ELR (cell line): ENCODE results near the gene TRMT1.

Experiments
- DNase-seq: peaks from one replicate; pipeline ENCODE4 v3.0.0-alpha.2; 2015; ENCODE audit warnings: low read depth

TRMT1 gene

DNA sequence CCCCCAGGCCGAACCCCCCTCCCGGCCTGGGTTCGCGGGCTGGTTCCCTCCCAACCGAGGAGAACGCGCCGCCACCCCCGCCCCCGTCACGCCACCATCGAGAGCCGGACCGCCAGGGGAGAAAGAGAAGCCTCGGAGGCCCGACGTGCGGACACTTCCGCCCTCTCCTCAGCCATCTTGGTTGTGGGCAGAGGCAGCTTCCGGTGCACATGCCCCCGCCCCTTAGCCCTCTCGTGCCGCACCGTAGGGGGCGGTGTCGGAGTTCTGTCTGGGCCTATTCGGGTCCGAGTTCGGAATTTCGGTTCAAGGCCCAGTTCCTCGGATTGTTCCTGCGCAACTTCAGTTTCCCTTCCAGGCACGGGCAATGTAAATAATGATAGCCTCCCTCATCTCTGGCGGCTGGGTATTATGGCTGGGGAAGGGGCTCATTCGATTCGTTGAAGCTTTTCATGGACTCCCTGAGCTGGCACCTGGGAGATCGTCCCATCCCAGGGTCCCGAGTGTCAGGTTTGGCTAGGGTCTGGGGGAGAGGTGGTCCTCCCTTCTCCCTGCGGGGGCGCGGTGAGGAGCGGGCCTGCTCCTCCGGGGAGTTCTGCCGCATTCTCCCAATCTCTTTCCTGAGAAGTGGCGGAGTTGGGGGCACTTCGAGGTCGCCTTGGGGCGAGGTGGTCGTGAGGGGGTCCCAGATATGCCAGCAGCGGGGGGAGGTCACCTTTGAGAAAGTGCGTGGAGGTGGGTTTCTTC, 33.8 kb upstream of the TRMT1 start, which contains the start of the genes IER2 and STX10:
IER2 (plus strand) TSS at position 225 of the 744 bp plus-strand sequence. CDS start 2,776 bp downstream, outside the sequence.
STX10 (minus strand) TSS at position 189 of the 744 bp plus-strand sequence. CDS start 202 bp downstream, outside the sequence.
- DNase-seq = peak; percentile 98

DNA sequence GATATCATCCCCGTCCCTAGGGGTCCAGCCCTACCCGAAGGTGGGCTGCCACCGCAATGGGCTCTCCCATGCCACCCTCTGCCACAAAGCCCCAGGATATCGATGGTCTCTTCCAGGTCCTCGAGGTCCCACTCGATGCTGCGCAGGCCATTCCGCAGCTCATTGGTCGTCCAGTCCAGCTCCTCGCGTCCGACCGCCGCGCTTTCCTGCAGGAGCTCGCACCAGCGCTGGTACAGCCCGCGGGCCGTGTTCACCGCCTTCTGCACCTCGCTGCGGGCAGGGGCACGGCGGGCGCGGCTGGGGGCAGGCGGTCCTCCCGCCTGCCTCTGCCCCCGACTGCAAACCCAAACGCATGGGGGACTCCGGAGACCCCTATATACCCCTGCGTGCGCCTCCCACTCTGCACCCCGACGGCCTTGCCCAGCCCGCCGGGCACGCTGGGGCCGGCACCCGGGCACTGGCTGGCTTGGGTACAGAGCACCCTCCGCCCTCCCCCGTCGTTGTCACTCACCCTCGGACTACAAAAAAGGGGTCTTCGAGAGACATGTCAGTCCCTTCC, 33.2 kb upstream of the TRMT1 start:
- DNase-seq = peak; percentile 76

- peak; percentile 19 for DNase-seq
These were observed 32.7 kb upstream of the TRMT1 start for GRCh38 chr19:13149173-13149627.

GRCh38 chr19:13146763-13147563, 30.4 kb upstream of the TRMT1 start:
- DNase-seq = peak; percentile 45

DNA sequence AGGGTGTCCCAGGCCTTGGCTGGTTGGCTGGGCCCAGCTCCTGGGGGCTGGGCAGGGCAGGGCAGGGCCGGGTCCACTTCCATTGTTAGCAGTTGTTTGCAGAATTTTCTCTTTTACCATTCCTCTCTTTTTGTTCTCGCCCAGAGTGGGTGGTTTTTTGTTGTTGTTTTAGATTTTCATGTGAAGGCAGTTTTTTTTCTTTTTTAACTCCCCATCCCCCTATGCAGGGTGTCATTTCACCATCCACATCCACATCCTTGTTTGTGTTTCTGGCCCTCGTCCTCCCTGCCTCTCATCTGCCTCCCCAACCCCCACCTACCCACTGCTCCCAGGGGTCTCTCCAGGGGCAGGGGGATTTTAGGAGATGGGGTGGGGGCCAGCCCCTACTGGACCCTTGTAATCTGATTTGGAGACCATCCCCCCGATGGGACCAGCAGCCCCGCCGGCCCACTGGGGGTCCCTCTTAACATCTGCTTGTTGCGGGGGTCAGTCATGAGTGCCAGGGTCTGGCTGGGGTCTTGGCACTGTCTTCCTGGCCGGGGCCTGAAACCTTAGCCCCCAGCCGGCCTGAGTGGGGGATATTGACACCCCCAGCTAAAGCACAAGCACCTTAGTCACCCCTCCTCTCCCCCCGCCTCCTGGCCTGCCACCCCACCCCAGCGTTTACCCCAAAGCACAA, 23.2 kb upstream of the TRMT1 start:
- no peak for DNase-seq

- no peak for DNase-seq
These were observed 22.3 kb upstream of the TRMT1 start for GRCh38 chr19:13138916-13139198.

- DNase-seq = no peak
These were observed 21.8 kb upstream of the TRMT1 start for GRCh38 chr19:13138171-13138915.

DNA sequence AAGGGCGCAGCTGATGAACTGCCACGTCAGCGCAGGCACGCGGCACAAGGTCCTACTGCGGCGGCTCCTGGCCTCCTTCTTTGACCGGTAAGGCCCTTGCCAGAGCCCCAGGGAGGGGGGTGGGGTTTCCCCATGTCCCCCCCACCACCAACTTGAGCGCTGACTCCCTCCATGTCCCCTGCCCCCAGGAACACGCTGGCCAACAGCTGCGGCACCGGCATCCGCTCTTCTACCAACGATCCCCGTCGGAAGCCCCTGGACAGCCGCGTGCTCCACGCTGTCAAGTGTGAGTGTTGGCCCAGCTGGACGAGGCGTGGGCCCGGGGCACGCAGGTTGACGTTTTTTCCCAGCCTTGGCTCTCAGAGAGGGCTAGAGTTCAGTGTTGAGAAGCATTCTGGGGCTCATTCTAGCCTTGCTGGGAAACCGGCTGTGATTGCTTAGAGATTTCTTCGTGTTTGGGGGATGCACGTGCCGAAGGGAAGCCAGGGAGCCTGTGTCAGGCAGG, 20.8 kb upstream of the TRMT1 start:
- no peak for DNase-seq

DNA sequence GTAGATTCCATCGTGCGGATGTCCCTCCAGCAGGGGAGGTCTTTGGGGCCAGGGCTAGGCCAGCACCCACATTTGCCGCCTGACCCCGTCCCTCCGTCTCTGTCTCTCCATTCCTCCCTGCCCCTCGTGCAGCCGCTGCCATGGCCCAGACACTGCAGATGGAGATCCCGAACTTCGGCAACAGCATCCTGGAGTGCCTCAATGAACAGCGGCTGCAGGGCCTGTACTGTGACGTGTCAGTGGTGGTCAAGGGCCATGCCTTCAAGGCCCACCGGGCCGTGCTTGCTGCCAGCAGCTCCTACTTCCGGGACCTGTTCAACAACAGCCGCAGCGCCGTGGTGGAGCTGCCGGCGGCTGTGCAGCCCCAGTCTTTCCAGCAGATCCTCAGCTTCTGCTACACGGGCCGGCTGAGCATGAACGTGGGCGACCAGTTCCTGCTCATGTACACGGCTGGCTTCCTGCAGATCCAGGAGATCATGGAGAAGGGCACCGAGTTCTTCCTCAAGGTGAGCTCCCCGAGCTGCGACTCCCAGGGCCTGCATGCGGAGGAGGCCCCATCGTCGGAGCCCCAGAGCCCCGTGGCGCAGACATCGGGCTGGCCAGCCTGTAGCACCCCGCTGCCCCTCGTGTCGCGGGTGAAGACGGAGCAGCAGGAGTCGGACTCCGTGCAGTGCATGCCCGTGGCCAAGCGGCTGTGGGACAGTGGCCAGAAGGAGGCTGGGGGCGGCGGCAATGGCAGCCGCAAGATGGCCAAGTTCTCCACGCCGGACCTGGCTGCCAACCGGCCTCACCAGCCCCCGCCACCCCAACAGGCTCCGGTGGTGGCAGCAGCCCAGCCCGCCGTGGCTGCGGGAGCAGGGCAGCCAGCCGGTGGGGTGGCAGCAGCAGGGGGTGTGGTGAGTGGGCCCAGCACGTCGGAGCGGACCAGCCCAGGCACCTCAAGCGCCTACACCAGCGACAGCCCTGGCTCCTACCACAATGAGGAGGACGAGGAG, 18.8 kb upstream of the TRMT1 start:
- DNase-seq = no peak

DNA sequence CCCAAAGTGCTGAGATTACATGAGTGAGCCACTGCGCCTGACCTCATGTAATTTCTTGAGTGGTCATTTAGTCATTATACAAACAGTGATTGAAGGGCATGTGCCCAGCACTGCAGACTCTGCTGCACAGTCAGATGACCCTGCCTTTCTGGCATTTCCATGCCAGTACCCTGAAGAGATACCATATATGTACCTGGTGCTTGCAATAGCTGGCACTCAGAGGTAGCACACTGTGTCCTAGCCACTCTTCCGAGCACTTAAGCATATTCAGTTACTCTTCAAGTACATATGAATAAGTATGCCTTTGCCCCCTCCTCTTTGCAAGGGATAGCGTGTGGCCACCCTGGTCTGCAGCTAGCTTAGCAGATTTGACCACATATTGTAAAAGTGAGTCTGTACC, 18.1 kb upstream of the TRMT1 start:
- DNase-seq = no peak

DNA sequence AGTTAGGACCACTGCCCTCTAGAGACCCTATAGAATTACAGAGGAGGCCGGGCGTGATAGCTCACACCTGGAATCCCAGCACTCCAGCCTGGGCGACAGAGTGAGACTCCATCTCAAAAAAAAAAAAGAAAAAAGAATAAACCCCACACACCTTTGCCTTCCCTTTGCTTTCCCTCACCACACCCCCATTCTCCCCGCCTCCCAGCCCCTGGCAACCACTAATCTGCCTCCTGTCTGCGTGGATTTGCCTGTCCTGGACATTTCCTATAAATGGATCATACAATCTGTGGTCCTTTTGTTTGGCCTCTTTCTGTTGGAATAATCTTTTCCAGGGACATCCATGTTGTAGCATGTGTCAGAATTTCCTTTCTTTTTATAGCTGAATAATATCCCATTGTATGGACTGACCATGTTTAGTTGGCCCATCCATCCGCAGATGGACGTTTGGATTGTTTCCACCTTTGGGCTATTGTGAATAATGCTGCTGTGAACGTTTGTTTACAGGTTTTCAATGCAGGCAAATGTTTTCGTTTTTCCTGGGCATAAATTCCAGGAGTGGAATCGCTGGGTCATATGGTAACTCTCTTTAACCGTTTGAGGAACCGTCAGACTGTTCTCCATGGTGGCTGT, 16.8 kb upstream of the TRMT1 start:
- DNase-seq = no peak

DNA sequence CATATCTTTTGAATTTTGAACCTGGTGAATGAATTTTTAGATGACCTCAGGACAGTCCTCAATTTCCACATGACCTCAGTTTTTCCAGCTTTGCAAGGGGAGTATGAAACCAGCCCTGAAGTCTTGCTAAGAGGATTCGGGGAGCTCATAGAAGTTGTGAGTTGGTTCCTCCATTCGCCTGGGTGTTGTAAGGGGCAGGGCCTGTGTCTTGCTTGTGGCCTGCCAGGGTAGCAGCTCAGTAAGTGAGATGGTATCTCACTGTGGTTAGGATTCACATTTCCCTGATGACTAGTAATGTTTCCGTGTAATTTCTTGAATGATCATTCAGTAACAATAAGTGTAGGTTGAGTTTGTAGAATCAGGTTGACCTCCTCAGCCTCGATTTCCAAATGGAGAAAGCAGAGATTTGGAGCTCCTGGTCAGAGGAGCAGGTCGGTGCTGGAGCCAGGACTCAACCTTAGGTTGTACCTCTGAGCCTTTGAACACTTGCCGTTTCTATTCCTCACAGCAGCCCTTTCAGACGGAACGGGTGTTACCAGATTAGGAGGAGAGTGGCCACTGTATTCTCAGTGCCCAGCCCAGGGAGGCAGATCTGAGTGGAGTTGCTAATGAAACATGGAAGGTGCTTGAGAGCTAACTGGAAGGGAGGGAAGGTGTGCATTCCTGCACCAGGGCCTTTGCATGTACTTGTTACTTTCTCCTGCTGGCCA, 16.1 kb upstream of the TRMT1 start:
- peak; percentile 90 for DNase-seq

DNA sequence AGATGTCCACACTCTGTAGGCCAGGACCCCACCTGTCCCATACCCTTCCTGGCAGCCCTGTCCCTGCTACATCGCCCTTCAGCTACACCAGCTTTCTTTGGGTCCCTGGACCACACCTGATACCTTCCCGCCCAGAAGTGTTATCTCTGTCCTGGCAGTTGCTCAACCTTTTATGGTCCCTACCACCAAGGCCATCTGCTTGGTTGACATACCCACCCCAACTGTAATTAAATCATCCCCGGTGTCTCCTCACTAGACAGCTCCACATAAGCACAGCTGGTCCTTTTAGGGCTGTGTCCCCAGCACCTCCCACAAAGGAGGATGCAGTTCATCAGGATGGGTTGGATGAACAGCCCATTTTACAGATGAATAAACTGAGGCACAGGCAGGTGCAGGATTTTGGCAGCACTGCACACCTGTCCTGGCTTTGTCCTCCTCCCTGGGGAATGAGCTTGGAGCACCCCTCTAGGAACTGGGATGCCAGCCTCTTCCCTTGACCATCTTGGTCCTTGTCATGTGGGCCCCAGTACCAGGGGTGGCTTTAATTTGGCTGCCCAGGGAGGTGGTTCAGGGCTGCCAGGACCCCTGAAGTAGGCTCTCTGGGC, 14.4 kb upstream of the TRMT1 start:
- DNase-seq = no peak

DNA sequence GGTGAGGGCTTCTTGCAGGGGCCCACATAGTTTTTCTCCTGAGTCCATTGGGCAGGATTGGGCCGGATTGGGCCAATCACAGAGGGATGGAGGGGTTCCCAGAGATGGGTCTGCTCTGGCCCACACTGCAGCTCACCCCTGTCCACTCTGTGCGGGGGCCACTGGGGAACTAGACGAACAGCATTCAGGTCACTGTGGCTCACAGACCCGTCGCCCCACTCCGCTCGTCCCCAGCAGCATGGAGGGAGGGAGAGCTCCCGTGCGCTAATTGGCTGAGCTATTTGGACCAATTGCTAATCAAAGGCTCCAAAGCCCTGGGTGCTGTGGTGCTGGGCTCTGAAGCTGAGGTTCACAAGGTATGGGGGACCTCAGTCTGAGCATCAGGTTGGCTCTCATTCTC, 12.8 kb upstream of the TRMT1 start:
- no peak for DNase-seq

- no peak for DNase-seq
These were observed 12.0 kb upstream of the TRMT1 start for GRCh38 chr19:13128583-13128982.

GRCh38 chr19:13127811-13128575, 11.5 kb upstream of the TRMT1 start:
- no peak for DNase-seq

- DNase-seq = no peak
These were observed 10.5 kb upstream of the TRMT1 start for GRCh38 chr19:13127051-13127450.
